Activated T-cell treated with anti-CD3 and anti-CD28 coated beads, Interleukin-2, amount 50 U/mL, for 72 hours (primary cell): ENCODE data around the gene STAT4. TPM values are rescaled to one million over a fixed set of nuclear protein-coding genes. Genes with fewer than 3 reads are reported as not detected.

Experiments used
- ATAC-seq, 2 donors: fragments of 150-1000 bp; cut with Tn5 transposase; replicated peaks in 1 of 2; 2 replicates each; pipeline ENCODE4 v1.10.0; 2021; ENCODE audit warnings: moderate library complexity in 2 of 2, mild to moderate bottlenecking in 1 of 2
- DNase-seq, 2 donors: peaks; one replicate each; pipeline ENCODE4 v3.0.0; 2021 to 2022; ENCODE audit warnings: mixed read lengths in 1 of 2
- H3K27ac Mint-ChIP-seq: one replicate; pipeline ENCODE4 v1.8.0; 2022; ENCODE audit warnings: mild to moderate bottlenecking, moderate library complexity, mixed read lengths
- H3K27me3 Mint-ChIP-seq: one replicate; pipeline ENCODE4 v1.8.0; 2022; ENCODE audit warnings: low read depth, mixed read lengths
- H3K36me3 Mint-ChIP-seq, 2 donors: one replicate each; pipeline ENCODE4 v1.8.0; 2022; ENCODE audit warnings: mixed read lengths in 2 of 2, mild to moderate bottlenecking in 1 of 2; ENCODE audit not compliant: insufficient read depth in 2 of 2
- H3K4me1 Mint-ChIP-seq: one replicate; pipeline ENCODE4 v1.8.0; 2022; ENCODE audit warnings: low read depth, mixed read lengths
- H3K4me3 Mint-ChIP-seq, 2 donors: one replicate each; pipeline ENCODE4 v1.8.0; 2022; ENCODE audit warnings: mild to moderate bottlenecking in 2 of 2, mixed read lengths in 2 of 2, moderate library complexity in 2 of 2
- H3K9me3 Mint-ChIP-seq, 2 donors: one replicate each; pipeline ENCODE4 v1.8.0; 2022; ENCODE audit warnings: mixed read lengths in 2 of 2
- total RNA-seq, 2 donors: library from RNA; stranded (reverse); gene quantifications; one replicate each; pipeline ENCODE4 v1.2.3, GENCODE V29; 2022

Gene STAT4
- 100 to 1,000 TPM; 104 to 125 TPM for total RNA-seq

- peak; percentile 91 to 92 for ATAC-seq
- peak within 1 kb of the TSS; percentile 83 to 92 for H3K4me3 Mint-ChIP-seq
- H3K27me3 Mint-ChIP-seq = no peaks in the 10 kb centered on the region
- peak within 1 kb of the TSS; percentile 63 for H3K27ac Mint-ChIP-seq
- H3K36me3 Mint-ChIP-seq = peaks cover 11 to 26% of the 10 kb centered on the region in 2 donors
- DNase-seq = peak; percentile 87 to 91
- peaks cover 78% of the 10 kb centered on the region for H3K4me1 Mint-ChIP-seq
- H3K9me3 Mint-ChIP-seq = no peaks in the 10 kb centered on the region
Observed at GRCh38 chr2:191150600-191151330, at the start of gene STAT4. Gene STAT4, minus strand, starts transcription at chr2:191150994. Its CDS starts 2,791 bp downstream, at chr2:191148203.

GRCh38 chr2:191199929-191200512, 49.2 kb upstream of the STAT4 start:
- peaks cover 3 to 9% of the 10 kb centered on the region in 2 donors for H3K9me3 Mint-ChIP-seq
- DNase-seq (no peak), ATAC-seq (no peak)
- no peak overlapping the region for H3K27ac Mint-ChIP-seq
- no peaks in the 10 kb centered on the region for H3K27me3 Mint-ChIP-seq
- peaks cover 78% of the 10 kb centered on the region for H3K4me1 Mint-ChIP-seq
- H3K36me3 Mint-ChIP-seq = peaks cover 11 to 14% of the 10 kb centered on the region in 2 donors
- no peak overlapping the region for H3K4me3 Mint-ChIP-seq

- H3K36me3 Mint-ChIP-seq = peaks cover 11 to 13% of the 10 kb centered on the region in 2 donors
- no peaks in the 10 kb centered on the region for H3K27me3 Mint-ChIP-seq
- no peak overlapping the region for H3K4me3 Mint-ChIP-seq
- peaks cover 81% of the 10 kb centered on the region for H3K4me1 Mint-ChIP-seq
- H3K27ac Mint-ChIP-seq = no peak overlapping the region
- peaks cover 3 to 7% of the 10 kb centered on the region in 2 donors for H3K9me3 Mint-ChIP-seq
- ATAC-seq = no peak
- DNase-seq = no peak
Observed at GRCh38 chr2:191198271-191198670, 47.5 kb upstream of the STAT4 start.

GRCh38 chr2:191197096-191197495, 46.3 kb upstream of the STAT4 start:
- Mint-ChIP-seq H3K36me3 (peaks cover 14 to 16% of the 10 kb centered on the region in 2 donors), H3K9me3 (peaks cover 3 to 7% of the 10 kb centered on the region in 2 donors), H3K4me3 (no peak overlapping the region), H3K27ac (no peak overlapping the region), H3K27me3 (no peaks in the 10 kb centered on the region), H3K4me1 (peaks cover 81% of the 10 kb centered on the region)
- DNase-seq = no peak
- ATAC-seq = no peak

- Mint-ChIP-seq H3K4me1 (peaks cover 84% of the 10 kb centered on the region), H3K27ac (peak overlapping the region; percentile 98), H3K4me3 (peak overlapping the region; percentile 22 to 76), H3K9me3 (peaks cover 8 to 12% of the 10 kb centered on the region in 2 donors), H3K27me3 (no peaks in the 10 kb centered on the region), H3K36me3 (peaks cover 27 to 34% of the 10 kb centered on the region in 2 donors)
- DNase-seq (no peak), ATAC-seq (no peak)
Observed at GRCh38 chr2:191195021-191195420, 44.2 kb upstream of the STAT4 start.

- DNase-seq (no peak), ATAC-seq (no peak)
- Mint-ChIP-seq H3K36me3 (peaks cover 16 to 30% of the 10 kb centered on the region in 2 donors), H3K4me1 (peaks cover 84% of the 10 kb centered on the region), H3K4me3 (no peak overlapping the region), H3K27ac (peak overlapping the region; percentile 67), H3K9me3 (peaks cover 5 to 7% of the 10 kb centered on the region in 2 donors), H3K27me3 (no peaks in the 10 kb centered on the region)
Observed at GRCh38 chr2:191190861-191191552, 40.2 kb upstream of the STAT4 start.

- ATAC-seq = no peak
- Mint-ChIP-seq H3K4me1 (peaks cover 81% of the 10 kb centered on the region), H3K27ac (no peak overlapping the region), H3K9me3 (peaks cover 5 to 7% of the 10 kb centered on the region in 2 donors), H3K27me3 (no peaks in the 10 kb centered on the region), H3K4me3 (peak overlapping the region in 1 of 2 donors; percentile 36), H3K36me3 (peaks cover 16 to 29% of the 10 kb centered on the region in 2 donors)
- DNase-seq = no peak
Observed at GRCh38 chr2:191190435-191190834, 39.6 kb upstream of the STAT4 start.

- no peak for ATAC-seq
- H3K9me3 Mint-ChIP-seq = peaks cover 5 to 7% of the 10 kb centered on the region in 2 donors
- peak overlapping the region; percentile 55 to 57 for H3K4me3 Mint-ChIP-seq
- H3K36me3 Mint-ChIP-seq = peaks cover 16 to 29% of the 10 kb centered on the region in 2 donors
- peaks cover 69% of the 10 kb centered on the region for H3K4me1 Mint-ChIP-seq
- no peaks in the 10 kb centered on the region for H3K27me3 Mint-ChIP-seq
- peak overlapping the region; percentile 58 for H3K27ac Mint-ChIP-seq
- no peak for DNase-seq
Observed at GRCh38 chr2:191189112-191189635, 38.4 kb upstream of the STAT4 start.

- peaks cover 5 to 7% of the 10 kb centered on the region in 2 donors for H3K9me3 Mint-ChIP-seq
- ATAC-seq (no peak), DNase-seq (no peak)
- peaks cover 16 to 29% of the 10 kb centered on the region in 2 donors for H3K36me3 Mint-ChIP-seq
- H3K27ac Mint-ChIP-seq = no peak overlapping the region
- peak overlapping the region; percentile 55 to 57 for H3K4me3 Mint-ChIP-seq
- H3K4me1 Mint-ChIP-seq = peaks cover 65% of the 10 kb centered on the region
- no peaks in the 10 kb centered on the region for H3K27me3 Mint-ChIP-seq
Observed at GRCh38 chr2:191188550-191189093, 37.8 kb upstream of the STAT4 start.

GRCh38 chr2:191187105-191187829, 36.5 kb upstream of the STAT4 start:
- DNase-seq = no peak
- H3K4me3 Mint-ChIP-seq = no peak overlapping the region
- peak overlapping the region; percentile 73 for H3K27ac Mint-ChIP-seq
- H3K36me3 Mint-ChIP-seq = peaks cover 14 to 25% of the 10 kb centered on the region in 2 donors
- H3K27me3 Mint-ChIP-seq = no peaks in the 10 kb centered on the region
- H3K9me3 Mint-ChIP-seq = peaks cover 5 to 7% of the 10 kb centered on the region in 2 donors
- H3K4me1 Mint-ChIP-seq = peaks cover 57% of the 10 kb centered on the region
- ATAC-seq = peak; percentile 31 to 53

- no peak overlapping the region for H3K4me3 Mint-ChIP-seq
- DNase-seq = no peak
- peaks cover 0 to 2% of the 10 kb centered on the region in 2 donors for H3K36me3 Mint-ChIP-seq
- ATAC-seq = no peak
- H3K4me1 Mint-ChIP-seq = peaks cover 44% of the 10 kb centered on the region
- H3K9me3 Mint-ChIP-seq = peaks cover 0 to 2% of the 10 kb centered on the region in 2 donors
- H3K27me3 Mint-ChIP-seq = no peaks in the 10 kb centered on the region
- H3K27ac Mint-ChIP-seq = no peak overlapping the region
Observed at GRCh38 chr2:191184457-191184856, 33.7 kb upstream of the STAT4 start.

GRCh38 chr2:191183516-191183915, 32.7 kb upstream of the STAT4 start:
- peaks cover 0 to 2% of the 10 kb centered on the region in 2 donors for H3K36me3 Mint-ChIP-seq
- DNase-seq = no peak
- no peak for ATAC-seq
- peaks cover 0 to 2% of the 10 kb centered on the region in 2 donors for H3K9me3 Mint-ChIP-seq
- H3K4me1 Mint-ChIP-seq = peaks cover 35% of the 10 kb centered on the region
- H3K4me3 Mint-ChIP-seq = no peak overlapping the region
- no peaks in the 10 kb centered on the region for H3K27me3 Mint-ChIP-seq
- no peak overlapping the region for H3K27ac Mint-ChIP-seq
